ENCODE data around the gene CYP26B1. TPM values are rescaled to one million over a fixed set of nuclear protein-coding genes. Genes with fewer than 3 reads are reported as not detected.

The CYP26B1 gene
- total and polyA plus RNA-seq, 2 of the 8 experiments (the other 6 are each of a cell fraction or from before 2014, with no cell fraction given), result 0.06 to 0.69 TPM

- TF ChIP-seq ATF2 (IDR thresholded peaks at IDR 0.05; ENCODE audit: low read length) (no peak), MAX (IDR thresholded peaks at IDR 0.05) (no peak; the same call in 1 of the 2 replicates), RBBP5 (IDR thresholded peaks at IDR 0.05; ENCODE audit: borderline replicate concordance, low read depth, low read length) (no peak), BRCA1 (IDR thresholded peaks at IDR 0.05; ENCODE audit: low read depth, low read length) (no peak), JUND (IDR thresholded peaks at IDR 0.05; ENCODE audit: low read length) (no peak), CHD1 (IDR thresholded peaks at IDR 0.05; ENCODE audit: low read depth, low read length) (no peak), SP2 (IDR thresholded peaks at IDR 0.05; ENCODE audit: low read length) (no peak), ASH2L (IDR thresholded peaks at IDR 0.05; ENCODE audit: low read length) (peak; percentile 37), CTBP2 (IDR thresholded peaks at IDR 0.05; ENCODE audit: borderline replicate concordance, insufficient read depth, insufficient read length, low read length) (no peak), SUZ12 (IDR thresholded peaks at IDR 0.05; ENCODE audit: low read length) (peak; percentile 16; the same call in 1 of the 2 replicates), SP4 (IDR thresholded peaks at IDR 0.05; ENCODE audit: low read length) (no peak), EGR1 (IDR thresholded peaks at IDR 0.05; ENCODE audit: borderline replicate concordance, low read depth, low read length) (no peak), CTCF (IDR thresholded peaks at IDR 0.05; ENCODE audit: control extremely low read depth in 1 of 3, insufficient read depth in 1 of 3, low read depth in 1 of 3, low read length in 3 of 3) (peak in 2 of 3 experiments; percentile 79 to 89; a peak in 3 of 4 replicates), TBP (IDR thresholded peaks at IDR 0.05; ENCODE audit: low read depth, low read length) (peak; percentile 25; the same call in 1 of the 2 replicates), EP300 (IDR thresholded peaks at IDR 0.05; ENCODE audit: borderline replicate concordance in 1 of 2, low read depth in 2 of 2, low read length in 2 of 2) (no peak), KDM4A (IDR thresholded peaks at IDR 0.05; ENCODE audit: low read depth, low read length, severe bottlenecking) (no peak), SIN3A (conservative IDR thresholded peaks at IDR 0.05 in 1 of 2, IDR thresholded peaks at IDR 0.05 in 1 of 2; ENCODE audit: low read depth in 1 of 2, low read length in 2 of 2) (no peak), KDM5A (IDR thresholded peaks at IDR 0.05; ENCODE audit: low read length) (no peak)
Observed at GRCh38 chr2:72150157-72150860, 2.6 kb upstream of the CYP26B1 start (continued).

Measured in H1 (cell line).